Renal cortical epithelial cell (primary cell): Measurements from ENCODE around the gene EEF2K. TPM values are rescaled to one million over a fixed set of nuclear protein-coding genes. Genes with fewer than 3 reads are reported as not detected.
"Not testable (repeated sequence)": the region's sequence is repeated elsewhere in the genome, so short reads cannot be mapped to it uniquely, and the experiment has no call there.

Source experiments
- DNase-seq: peaks from one replicate; pipeline ENCODE4 v3.0.0-alpha.2; 2011; ENCODE audit warnings: low read depth
- total RNA-seq: library from RNA; depleted of rRNA; stranded (reverse); fragments of >200 nt; gene quantifications from 2 replicates; pipeline ENCODE4 v1.2.3, GENCODE V29; 2014

Gene EEF2K
- total RNA-seq, 1 donor from 2014 or later, result 16.9 TPM

GRCh38 chr16:22293137-22294106 lies 87.3 kb downstream of the EEF2K start:
- DNase-seq, result no peak

GRCh38 chr16:22296225-22297113 lies 90.4 kb downstream of the EEF2K start:
- peak; percentile 9 for DNase-seq

DNA sequence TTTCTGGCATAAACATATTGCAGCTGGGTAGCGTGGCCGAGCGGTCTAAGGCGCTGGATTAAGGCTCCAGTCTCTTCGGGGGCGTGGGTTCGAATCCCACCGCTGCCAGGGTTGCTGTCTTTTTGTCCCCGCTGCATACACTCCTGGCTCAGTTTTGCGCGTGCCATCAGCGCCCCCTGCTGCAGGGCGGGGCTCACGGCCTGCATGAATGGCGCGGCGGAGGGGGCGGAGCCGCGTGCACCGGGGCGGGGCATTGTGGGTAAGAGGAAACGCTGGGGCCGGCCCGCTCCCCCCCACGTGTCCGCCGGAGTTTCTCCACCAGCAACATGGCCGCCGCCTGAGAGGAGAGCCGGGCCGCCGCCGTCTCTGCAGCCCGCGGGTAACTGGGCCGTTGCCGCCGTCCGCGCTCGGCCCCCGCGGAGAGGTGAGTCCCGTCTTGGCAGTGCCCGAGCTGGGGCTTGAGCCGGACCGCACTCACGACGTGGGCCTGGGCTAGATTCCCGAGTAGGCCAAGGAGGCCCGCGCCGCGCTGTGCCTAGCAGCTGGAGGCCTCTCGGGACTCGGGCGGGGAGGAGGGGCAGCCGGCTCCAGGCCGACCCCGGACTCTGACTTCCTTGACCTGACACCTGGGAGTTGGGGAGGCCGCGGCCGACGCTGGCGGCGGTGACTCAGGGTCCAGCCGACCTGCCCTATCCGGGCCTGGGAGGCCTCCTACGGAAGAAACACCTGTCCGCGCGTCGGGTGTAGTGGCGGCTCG lies 91.2 kb downstream of the EEF2K start, which contains the start of gene POLR3E:
TSS of gene POLR3E (plus strand) at position 296 of the 757 bp plus-strand sequence. CDS start 5,560 bp downstream, outside the sequence.
- peak; percentile 85 for DNase-seq

- DNase-seq, result peak; percentile 90
Observed at GRCh38 chr16:22297871-22298733, 92.0 kb downstream of the EEF2K start.

GRCh38 chr16:22299036-22299435 lies 93.0 kb downstream of the EEF2K start:
- no peak for DNase-seq

DNA sequence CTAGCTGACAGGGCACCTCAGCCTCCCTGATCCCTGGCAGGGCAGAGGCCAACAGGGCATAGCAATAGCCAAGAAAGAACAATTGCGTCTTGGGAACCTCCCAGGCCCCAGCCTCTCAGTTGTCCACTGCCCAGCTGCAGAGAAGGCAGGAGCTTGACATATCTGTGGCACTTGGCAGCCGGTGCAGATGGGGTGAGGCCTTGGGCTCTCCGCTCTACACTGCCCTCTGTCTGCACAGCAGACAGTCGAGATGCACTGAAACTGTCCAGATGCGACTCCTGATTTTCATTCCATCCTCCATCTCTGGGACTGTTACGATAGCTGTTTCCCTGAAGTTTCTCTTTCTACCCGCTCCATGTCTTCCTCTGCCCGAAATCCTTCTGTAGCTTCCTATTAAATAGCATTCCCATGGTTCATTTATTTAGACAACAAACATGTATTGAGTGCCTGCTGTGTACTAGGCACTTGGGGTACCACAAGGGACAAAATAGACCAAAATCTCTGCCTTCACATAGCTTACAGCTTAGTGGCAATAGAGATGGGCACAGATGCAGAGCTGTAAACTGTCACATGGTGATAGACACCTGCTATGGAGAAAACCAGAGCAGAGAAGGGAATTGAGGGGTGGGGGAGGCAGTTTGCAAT lies 94.5 kb downstream of the EEF2K start:
- peak; percentile 46 for DNase-seq

DNA sequence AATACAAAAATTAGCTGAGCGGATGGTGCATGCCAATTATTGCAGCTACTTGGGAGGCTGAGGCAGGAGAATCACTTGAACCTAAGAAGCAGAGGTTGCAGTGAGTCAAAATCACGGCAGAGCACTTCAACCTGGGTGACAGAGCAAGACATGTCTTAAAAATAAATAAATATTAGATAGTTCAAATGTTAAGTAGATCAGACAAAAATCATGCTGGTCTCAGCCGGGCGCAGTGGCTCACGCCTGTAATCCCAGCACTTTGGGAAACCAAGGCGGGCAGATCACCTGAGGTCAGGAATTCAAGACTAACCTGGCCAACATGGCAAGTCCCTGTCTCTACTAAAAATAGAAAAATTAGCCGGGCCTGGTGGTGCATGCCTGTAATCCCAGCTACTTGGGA lies 95.3 kb downstream of the EEF2K start:
- DNase-seq, result not testable (repeated sequence)

DNA sequence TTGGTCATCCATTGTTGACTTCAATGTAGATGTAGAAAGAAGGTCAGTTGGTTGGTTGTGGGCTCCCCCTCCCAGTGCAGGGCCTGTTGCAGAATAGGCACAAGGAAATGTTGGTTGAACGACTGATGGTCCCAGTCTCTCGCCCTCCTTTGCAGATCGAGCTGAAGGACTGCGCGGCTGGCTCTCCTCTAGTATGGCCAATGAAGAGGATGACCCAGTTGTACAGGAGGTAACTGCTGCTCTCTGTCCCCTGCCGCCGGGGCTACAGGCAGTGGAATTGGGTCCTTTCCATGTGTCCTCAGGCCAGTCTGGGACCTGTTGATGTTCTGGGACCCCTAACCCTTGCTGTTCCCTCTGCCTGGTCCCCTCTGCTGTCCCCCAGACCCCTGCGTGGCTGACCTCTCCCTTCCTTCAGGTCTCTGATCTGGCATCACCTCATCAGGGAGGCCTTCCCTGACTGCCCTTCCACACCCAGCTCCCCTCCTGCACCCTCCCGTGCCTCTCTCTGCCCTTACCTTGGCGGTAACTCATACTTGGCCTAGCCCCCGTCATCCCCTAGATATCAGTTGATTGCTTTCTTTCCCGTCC lies 96.8 kb downstream of the EEF2K start:
- DNase-seq, result no peak

- no peak for DNase-seq
Observed at GRCh38 chr16:22304411-22304810, 98.3 kb downstream of the EEF2K start.

- no peak for DNase-seq
Observed at GRCh38 chr16:22306788-22307187, 100.7 kb downstream of the EEF2K start.

DNA sequence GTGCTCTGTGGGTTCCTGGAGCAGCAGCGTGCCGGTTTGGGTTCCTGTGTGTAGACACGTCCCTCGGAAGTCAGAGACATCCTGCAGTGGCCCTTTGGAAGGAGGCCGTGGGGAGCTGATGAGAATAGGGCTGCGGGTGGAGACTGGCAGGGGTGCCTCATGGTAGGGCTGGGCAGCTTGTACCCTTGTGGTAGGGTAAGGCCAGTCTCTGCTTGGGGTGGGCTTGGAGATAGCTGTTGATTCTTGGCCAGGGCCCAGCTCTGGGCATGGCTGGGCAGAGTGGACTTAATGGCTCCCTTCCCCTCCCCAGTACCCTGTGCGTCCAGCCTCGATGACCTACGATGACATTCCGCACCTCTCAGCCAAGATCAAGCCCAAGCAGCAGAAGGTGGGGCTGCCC lies 101.8 kb downstream of the EEF2K start:
- no peak for DNase-seq

GRCh38 chr16:22308824-22309520 lies 102.9 kb downstream of the EEF2K start:
- no peak for DNase-seq

- no peak for DNase-seq
Observed at GRCh38 chr16:22311520-22311919, 105.4 kb downstream of the EEF2K start.

DNA sequence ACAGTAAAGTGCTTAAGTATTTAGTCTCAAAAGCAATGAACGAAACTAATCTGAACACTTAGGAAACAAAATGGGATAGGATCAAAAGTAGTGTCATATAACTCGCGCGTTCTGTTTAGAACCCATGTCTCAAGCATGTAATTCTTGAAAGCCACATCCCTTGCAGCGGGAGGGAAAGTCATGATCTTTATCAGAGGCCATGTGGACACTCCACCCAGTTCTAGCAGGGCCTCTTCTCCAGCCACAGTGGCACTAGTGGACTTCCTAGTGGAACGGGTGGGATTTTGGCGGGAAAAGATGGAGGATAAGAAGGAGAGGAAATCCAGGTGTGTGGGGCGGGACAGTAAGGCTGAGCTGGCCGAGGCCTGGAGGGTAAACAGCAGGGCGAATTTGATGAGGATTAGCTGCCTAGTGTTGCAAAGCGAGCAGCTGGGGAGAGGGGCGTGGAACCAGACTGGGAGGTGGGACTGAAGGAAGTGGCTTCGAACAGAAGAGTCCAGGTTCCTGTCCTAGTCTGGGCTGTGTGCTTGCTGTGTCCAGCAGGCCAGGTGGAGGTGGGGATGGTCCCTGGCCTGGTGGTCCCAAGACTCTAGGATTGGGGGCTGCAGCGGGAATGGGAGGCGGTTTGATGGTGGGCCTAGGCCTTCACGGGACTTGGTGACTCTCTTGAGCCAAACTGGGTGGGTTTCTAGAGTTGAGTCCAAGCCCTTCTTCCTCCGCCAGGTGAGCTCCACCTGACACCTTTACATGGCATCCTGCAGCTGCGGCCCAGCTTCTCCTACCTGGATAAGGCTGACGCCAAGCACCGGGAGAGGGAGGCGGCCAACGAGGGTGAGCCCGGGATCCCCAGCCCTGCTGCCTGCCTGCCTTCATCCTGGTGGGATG lies 107.1 kb downstream of the EEF2K start:
- DNase-seq, result no peak

- DNase-seq, result no peak
Observed at GRCh38 chr16:22313876-22314470, 107.9 kb downstream of the EEF2K start.

DNA sequence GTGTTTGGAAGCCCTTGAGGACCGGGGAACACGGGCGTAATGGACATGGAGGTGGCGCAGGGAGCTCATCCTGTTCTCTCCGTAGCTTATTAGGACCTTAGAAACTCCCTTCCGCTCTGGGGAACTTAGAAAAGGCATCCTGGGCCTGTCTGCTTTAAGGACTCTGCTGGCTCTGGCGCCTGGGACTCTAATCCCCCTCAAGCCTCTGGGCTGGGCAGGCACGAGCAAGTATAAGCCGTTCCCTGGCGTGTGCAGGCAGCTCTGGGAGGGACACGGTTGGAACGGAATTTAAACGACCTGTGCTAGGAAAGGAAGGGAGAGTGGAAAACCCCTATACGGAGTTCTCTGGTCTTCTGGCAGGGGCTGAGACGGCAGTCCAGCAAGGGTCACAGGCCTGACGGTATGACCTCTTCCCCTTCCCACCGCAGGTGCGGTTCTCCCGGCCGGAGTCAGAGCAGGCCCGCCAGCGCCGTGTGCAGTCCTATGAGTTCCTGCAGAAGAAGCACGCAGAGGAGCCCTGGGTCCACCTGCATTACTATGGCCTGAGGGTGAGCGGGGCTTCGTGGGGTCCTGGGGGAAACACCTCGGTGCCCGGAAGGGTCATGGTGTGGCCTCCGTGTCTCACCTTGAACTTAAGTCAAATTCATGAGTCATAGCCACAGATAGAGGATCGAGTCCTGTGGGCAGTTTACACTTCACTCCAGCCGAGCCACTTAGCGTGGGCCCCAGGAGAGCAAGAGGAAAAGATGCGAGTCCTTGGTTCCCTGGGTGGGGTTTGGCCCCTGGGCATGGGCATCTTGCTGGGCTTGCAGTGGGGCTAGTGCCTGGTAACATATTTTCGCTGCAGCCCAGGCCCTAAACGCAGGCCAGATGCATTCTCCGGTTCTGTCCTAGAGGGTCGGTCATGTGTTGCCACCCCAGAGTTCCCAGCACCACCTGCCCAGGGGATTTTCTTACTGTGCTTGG lies 108.9 kb downstream of the EEF2K start:
- DNase-seq, result no peak
